ENCODE results near the gene RNF13.
A peak's percentile ranks its signal among the peaks of the same experiment; 100 is the strongest.
"Not testable (repeated sequence)": the region's sequence is repeated elsewhere in the genome, so short reads cannot be mapped to it uniquely, and the experiment has no call there.

Gene RNF13

GRCh38 chr3:149957361-149958125 lies 144.5 kb downstream of the RNF13 start:
- no peak for DNase-seq (ENCODE audit: low spot score)

DNA sequence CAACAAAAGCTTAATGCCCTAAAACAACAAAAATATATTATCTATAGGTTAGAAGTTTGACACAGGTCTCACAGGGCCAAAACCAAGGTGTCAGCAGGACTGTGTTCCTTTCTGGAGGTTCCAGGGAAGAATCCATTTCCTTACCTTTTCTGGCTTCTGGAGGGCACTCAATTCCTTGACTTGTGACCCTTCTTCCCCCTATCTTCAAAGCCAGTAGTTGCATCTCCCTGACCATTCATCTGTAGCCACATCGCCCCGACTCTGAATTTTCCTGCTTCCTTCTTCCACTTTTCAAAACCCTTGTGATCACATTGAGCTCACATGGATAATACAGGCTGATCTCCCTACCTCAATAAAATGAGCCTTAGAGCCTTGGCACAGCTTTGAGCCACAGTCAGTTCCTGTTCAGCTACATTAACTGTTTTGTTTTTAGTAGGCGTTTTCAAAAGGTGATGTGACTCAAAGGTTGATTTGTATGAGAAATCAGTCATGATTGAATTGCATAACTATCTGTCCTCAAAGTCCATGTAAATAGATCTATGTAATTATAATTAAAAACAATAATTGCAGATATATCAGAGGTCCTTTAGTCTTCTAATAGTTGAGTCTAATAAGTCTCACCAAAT lies 145.3 kb downstream of the RNF13 start:
- DNase-seq (ENCODE audit: low spot score): no peak

- no peak for DNase-seq (ENCODE audit: low spot score)
Observed at GRCh38 chr3:149959443-149959842, 146.4 kb downstream of the RNF13 start.

DNA sequence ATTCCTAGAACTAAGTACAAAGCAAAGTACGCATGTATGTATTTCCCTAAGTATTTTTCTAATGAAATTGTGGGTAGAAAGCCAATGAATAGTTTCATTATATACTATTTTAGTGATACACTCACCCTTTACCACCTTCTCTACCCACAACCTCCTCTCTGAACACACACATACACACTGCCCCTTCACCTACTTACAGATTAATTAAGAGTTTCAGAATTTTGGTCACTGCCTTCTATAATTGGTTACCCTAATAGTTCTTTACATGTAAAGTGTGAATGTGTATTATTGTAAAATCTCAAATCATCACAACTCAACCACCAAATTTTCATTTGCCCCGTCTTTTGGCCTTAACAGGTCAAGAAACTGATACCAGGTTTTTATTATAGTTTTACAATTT lies 150.5 kb downstream of the RNF13 start:
- DNase-seq (ENCODE audit: low spot score): no peak

DNA sequence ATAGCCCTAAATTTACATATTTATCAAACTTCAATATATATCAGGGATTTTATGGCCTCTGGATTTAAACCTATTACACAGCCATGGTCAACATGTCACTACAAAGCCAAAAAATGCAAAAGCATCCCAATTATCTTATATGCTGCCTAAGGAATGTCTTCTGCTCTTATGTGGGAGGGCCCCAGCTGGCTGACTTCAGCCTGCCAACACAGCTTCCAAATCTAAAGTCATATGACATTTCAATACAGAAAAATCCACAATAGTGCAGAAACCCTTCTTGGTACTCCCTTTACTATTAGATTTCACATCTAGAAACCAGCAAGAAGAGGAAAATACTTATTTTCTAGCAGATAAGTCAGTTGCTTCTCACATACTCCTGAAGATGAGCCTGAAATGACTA lies 151.3 kb downstream of the RNF13 start:
- no peak for DNase-seq (ENCODE audit: low spot score)

DNA sequence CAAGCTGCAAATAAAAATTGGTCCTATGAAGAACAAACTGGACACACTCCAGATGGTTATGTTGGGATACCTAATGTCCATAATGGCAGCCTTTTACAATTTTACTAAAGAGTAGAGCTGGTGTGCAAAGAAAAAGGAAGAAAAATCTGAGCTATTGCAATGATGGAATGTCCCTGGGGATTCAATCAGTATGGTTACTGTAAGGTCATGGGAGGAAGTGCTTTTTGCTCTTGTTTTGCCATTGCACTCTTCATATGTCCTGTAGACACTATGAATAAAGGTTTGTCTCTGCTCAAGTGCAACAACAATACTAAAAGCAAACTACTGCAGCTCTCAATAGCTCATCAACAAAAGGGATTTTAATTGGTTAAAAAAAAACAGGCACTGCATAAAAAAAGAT lies 152.3 kb downstream of the RNF13 start:
- peak; percentile 51 for DNase-seq (ENCODE audit: low spot score)

GRCh38 chr3:149967086-149967685 lies 154.2 kb downstream of the RNF13 start:
- no peak for DNase-seq (ENCODE audit: low spot score)

- no peak for DNase-seq (ENCODE audit: low spot score)
Observed at GRCh38 chr3:149968216-149968615, 155.2 kb downstream of the RNF13 start.

DNA sequence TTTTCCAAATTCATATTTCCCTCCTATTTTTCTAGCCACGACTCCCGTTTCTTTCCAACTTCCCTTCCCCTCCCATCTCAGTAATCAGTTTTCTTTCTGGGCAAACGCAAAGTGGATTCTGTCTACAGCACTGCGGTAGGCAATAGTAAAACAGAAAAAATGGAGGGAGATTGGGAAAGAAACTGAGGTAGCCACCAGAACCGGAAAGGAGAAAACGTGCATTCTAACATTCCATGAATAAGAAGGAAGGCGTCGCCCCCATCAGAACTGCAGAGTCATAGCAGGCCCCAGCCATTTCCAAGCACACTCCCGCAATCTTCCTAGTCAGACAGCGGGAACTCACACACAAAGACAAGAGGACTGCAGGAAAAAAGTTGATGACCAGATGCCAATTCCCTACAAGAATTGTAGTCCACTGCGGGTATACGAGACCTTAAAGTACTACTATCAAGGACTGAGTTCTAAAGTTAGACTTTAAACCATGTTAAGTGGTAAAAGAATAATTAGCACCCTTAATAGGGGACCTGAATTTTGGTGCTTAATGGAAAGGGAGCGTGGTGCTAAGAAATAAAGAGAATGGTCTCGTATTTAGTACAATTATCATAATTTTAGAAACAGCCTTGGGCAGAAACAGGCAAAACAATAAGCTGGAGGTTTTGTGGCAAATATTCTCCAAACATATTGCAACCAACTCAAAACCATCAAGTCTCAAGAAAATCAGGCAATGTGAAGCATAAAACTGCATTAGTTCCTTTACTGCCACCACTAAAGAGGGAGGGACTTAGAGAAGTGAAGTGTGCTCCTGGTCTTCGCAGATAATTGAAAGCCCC lies 156.3 kb downstream of the RNF13 start:
- peak; percentile 60 for DNase-seq (ENCODE audit: low spot score)

DNA sequence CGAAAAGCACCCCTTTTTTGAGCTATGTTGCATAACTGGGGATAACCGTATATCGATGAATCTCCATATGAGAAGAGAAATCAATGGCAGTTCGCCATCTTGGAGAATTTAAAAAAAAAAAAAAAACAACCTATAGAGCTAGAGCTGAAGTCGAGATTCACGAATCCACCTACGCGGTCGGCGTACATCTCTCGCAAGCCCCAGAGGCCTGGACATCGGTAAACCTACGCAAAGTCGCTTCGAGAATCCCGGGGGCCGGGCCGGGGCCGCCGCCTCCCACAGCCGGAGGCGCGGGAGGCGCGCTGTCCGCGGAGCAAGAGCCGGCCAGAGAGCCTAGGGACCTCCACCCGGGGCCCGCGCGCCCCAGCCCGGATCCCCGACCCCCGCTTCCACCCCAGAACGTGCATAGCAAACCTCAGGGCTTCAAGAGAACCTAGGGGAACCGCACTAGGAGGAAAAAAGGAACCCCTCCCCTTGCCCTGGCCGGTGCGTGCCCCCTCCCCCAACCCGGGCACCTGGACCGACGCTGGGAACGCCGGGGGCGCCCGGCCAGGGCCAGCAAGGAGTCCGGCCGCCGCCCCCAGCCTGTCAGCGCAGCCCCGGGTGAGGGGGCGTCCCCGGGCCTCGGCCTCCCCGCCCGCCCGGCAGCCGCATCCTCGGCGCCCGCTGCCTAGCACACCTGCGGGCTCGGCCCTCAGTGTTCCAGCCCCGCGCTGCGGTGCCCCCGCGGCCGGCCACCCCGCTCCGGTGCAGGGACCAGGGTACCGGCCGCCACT lies 157.1 kb downstream of the RNF13 start:
- DNase-seq (ENCODE audit: low spot score): peak; percentile 58

GRCh38 chr3:149970716-149971402 lies 157.8 kb downstream of the RNF13 start, which contains the start of gene PFN2:
Gene PFN2, minus strand, starts transcription at chr3:149970895. Its CDS starts 39 bp downstream, at chr3:149970856.
- no peak for DNase-seq (ENCODE audit: low spot score)

DNA sequence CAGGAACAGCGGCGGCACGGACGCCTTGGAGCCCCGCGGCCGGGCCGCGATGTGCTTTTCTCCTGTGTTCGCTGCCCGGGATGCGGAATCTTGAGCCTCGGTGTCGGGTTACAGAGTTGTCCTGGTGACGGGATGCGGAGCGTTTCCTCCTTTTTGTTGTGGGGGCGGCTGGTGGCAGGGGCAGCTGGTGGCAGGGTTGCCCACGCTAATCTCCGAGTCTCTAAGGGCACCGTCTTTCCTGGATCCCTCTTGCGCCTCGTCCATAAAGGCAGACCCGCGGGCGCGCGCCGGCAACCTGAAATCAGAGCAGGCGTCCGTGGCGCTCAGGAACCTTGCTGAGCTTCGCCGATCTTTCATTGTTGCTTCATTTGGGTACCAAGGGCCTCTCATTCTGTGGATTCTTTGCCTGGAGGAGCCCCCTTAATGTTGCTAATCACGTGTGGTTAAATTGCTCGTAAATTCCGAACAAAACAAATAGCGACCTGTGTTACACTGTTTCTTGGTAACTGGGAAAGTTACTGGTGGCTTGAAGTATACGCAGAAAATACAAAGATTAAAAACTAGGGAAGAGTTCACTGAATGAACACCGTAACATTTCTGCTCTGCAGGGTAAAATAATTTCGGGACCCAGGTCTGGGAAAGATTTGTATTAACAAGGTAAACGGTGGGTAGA lies 158.5 kb downstream of the RNF13 start:
- no peak for DNase-seq (ENCODE audit: low spot score)

GRCh38 chr3:149975919-149976318 lies 162.9 kb downstream of the RNF13 start:
- DNase-seq (ENCODE audit: low spot score): no peak

DNA sequence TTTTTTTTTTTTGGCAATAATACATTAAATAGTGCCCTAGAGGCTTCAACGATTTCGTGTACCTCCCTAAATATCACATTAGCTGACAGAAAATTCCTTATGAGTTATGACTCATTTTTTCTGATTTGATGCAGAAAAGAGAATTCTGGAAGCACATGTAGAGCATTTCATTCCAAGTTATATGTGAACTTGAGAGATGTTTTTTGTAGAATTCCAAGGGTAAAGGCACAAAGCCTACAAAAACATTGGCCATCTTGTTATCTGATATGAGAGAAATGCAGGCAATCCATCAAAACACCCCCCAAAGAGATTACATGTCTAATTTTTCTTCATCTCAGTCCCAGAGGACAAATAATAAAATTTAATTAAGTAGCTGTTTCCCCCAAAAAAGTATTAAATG lies 164.4 kb downstream of the RNF13 start:
- DNase-seq (ENCODE audit: low spot score): no peak

DNA sequence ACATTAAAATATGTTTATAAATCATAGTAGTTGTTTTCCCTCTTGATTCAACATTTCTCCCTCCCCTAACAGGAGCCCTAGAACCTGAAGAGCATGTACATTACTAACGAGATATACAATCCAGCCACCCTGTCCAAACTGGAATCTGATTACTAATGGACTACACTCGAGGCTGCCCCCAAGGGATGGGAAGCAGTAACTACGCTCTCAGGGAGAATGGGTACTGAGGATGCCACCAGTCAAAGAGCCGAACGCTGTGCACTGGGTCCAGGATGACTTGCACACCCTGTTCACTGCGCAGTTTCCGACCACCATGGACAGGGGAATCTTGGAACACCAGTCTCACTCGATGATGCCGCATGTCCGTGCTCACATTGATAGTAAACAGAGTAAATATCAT lies 169.0 kb downstream of the RNF13 start:
- DNase-seq (ENCODE audit: low spot score): not testable (repeated sequence)

GRCh38 chr3:149983053-149983452 lies 170.0 kb downstream of the RNF13 start:
- DNase-seq (ENCODE audit: low spot score): not testable (repeated sequence)

GRCh38 chr3:149983628-149984027 lies 170.6 kb downstream of the RNF13 start:
- no peak for DNase-seq (ENCODE audit: low spot score)

DNA sequence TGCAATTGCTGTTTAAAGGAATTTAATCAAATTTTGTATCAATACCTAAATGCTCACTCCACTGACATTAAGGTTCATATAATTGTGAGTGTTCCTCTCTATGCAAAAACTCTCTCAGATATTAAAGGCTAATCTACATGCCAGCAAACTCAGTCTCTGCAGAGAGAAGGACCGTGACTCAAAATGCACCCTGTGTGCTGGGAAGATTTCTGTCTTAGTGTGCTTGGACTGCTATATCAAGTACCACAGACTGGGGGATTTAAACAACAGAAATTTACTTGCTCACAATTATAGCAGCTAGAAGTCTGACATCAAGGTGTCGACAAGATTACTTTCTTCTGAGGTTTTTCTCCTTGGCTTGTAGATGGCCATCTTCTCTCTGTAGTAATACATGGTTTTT lies 176.3 kb downstream of the RNF13 start:
- no peak for DNase-seq (ENCODE audit: low spot score)

GRCh38 chr3:149990423-149990948 lies 177.5 kb downstream of the RNF13 start:
- no peak for DNase-seq (ENCODE audit: low spot score)

DNA sequence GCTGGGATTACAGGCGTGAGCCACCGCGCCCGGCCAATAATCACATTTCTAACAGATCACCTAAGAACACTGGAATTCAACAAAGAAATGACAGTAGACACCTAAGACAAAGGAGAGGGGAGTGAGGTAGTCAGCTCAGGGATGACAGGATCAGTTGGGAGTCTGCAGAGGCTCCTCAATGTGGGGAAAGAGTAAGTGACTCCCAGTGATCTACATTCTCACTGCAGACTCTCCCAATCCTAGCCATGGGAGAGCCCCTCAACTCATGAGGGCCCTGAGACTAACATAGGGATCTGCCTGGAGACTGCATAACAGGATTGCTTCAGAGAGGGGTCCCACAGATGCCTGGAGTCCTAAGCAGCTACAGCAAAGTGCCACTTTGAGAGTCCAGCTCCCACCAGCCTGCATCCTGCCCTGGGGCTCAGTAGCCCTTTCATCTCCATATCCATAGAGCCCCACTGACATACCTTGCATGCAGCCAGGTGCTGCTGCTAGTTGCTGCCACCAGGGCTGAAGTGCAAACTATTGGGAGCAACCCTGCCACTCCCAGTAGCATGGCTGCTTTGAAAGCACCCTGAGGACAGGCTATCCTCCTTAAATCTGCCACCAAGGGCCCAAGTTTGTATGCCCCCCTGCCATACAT lies 179.5 kb downstream of the RNF13 start:
- DNase-seq (ENCODE audit: low spot score): no peak

Measured in COLO829 (cell line).